T-helper 1 cell treated with Interleukin-12 subunit alpha and Interleukin-12 subunit beta and Interleukin-4 antibody, amounts not matched to agents 30 ng/mL and 1 ng/mL, for 36 hours (primary cell): ENCODE data around the gene OR8K3. TPM values are rescaled to one million over a fixed set of nuclear protein-coding genes. Genes with fewer than 3 reads are reported as not detected.

Source experiments
- intact Hi-C: fragments of 100-400 bp; cut with micrococcal nuclease; formaldehyde crosslinking; loops from one replicate; pipeline ENCODE4 v1.15.1; 2024
- total RNA-seq: library from RNA; stranded (reverse); gene quantifications from 2 replicates; pipeline ENCODE4 v1.2.3, GENCODE V29; 2022

OR8K3 gene
- total RNA-seq = not detected in 2 replicates

DNA sequence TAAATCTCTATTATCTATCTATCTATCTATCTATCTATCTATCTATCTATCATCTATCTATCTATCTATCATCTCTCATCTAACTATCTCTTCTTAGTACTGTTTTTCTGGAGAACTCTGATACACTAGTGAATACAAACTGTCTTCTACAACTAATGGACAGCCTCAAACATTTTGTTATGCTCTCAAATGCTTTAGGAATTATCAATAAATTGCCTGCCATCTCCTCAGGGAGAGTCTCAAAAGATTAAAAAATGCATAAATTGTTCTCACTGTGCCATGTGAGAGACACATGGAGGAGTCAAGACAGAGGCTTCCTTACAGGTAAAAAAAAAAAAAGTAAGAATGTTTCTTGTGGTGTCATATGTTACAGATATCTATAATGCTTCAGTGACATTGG, at the start of gene OR8K3:
Gene OR8K3, plus strand, starts transcription at position 301 of the 400 bp plus-strand sequence. CDS start 3,163 bp downstream, outside the sequence.
- intact Hi-C loops = no loop called here

DNA sequence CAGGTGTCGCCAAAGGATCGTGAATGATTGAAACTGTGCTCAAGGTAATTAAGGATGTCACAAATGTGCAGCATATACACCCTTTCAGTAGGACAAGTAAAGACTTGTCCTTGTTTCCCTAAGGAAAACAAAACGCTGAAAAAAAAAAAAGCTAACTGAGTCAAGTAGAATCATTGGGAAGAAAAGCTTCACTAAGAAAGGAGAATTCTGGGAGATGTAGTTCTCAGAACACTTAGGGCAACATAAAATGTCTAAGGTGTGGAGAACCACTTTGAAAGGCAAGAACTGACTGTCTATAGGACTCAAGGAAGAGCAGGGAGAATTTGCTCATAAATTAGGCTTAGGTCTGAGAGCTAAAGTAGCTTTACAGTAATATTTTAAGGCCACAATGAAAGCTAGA, 43.9 kb upstream of the OR8K3 start:
- intact Hi-C loops = no loop called here

DNA sequence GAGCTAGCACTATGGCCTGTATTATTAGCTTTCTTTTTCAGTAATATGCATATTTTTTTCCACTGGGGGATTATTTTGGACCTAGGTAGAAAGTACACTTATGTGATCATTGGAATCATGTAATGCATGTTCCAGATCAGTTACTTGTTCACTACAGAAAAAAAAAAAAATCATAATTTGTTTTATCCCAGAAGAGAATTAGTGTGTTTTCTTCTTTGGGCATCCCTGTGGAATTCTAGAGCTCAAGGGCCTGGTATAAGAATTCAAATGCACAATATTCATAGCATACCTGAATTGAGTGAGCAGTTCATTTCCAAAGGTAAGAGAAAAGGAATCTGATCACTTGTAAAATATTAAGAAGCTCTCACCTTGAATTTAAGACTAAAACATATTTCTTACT, 41.1 kb upstream of the OR8K3 start, which contains the start of gene OR5T1:
Gene OR5T1, plus strand, starts transcription at position 301 of the 400 bp plus-strand sequence. CDS start 1,485 bp downstream, outside the sequence.
- intact Hi-C loops = no loop called here

DNA sequence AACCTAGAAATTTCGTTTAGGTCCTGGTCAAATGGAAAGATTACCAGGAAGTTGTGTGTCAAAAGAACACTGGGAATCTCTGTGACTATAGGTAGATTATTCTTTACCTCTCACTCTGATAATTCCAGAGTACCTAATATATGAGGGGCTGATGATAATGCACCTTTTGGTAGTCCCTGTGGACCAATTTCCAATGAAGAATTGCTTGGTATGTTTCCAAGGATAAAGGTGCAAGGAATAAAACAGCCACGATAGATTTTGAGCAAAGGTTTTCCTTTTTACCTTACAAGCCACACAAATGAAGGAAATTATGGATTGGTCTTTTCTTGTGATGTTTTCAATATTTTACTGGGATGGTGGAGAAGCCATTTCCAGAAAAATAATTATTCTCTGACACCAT, 22.8 kb upstream of the OR8K3 start, which contains the start of gene OR8H1:
Gene OR8H1, minus strand, starts transcription at position 101 of the 400 bp plus-strand sequence. CDS start 1,192 bp downstream, outside the sequence.
- intact Hi-C loops = loop anchor here (5.0 kb wide), 1 partner anchor 500 kb away; no protein-coding TSS in a partner anchor

DNA sequence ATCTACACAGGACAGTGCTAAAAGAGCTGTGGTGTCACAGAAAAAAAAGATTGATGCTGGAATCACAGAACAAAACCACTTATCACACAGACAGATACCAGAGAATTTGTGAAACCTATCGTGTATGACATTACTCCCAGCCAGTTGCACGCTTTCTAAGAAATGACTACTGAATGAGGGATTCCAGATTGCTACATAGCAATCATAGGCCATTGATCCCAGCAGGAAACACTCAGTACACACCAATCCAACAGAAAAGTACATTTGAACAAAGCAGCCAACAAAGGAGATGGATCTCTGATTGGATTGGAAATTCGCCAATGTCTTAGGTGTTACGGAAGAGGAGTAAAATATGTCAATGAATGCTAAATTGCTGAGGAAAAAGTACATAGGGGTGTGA, 18.0 kb upstream of the OR8K3 start:
- intact Hi-C loops = no loop called here

DNA sequence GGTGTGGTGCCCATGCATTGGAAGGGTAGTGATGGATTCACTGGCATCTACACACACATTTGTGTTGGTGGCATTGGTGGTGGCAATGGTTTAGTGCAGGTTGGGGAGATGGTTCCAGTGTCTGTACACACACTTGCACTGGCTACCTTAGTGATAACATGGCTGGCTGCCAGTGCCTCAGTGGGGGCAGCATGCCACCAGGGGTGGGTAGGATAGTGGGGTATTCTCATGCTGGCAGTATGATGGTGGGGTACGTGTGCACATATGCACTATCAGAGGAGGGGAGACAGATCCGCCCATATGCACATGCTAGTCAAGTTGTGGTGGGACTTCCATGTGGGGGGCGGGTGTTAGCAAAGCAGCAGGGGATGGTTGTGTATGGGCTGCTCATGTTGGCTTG, 7.1 kb upstream of the OR8K3 start:
- intact Hi-C loops = no loop called here

DNA sequence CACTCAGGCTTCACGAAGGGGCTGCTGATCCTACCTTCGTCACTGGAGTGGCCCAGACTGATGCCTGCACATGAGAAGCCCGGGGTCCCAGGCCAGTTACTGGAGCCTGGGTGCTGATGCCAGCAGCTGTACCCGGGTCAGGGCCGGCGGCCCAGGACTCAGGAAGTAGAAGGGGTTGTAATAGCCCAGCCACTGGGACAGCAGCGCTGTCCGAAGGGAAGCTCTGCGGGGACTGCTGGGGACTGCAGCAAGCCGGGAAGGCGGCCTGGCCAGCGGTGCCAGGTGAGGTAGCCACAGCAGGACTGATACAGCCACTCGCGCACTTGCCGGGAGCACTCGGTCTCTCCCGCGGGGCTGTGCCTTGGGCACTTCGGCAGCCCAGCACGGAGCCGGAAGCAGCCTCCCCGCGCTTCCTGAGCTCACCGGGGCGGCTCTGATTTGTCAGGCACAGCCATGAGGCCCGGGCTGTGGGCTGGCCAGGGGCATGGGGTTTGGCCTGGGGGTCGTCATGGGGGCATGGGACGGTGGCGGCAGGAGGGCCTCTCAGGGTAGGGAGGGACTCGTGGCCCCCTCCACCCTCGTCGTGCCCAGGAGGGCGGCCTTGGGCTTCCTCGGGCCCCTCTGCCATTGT, 17.0 kb downstream of the OR8K3 start:
- intact Hi-C loops = no loop called here

DNA sequence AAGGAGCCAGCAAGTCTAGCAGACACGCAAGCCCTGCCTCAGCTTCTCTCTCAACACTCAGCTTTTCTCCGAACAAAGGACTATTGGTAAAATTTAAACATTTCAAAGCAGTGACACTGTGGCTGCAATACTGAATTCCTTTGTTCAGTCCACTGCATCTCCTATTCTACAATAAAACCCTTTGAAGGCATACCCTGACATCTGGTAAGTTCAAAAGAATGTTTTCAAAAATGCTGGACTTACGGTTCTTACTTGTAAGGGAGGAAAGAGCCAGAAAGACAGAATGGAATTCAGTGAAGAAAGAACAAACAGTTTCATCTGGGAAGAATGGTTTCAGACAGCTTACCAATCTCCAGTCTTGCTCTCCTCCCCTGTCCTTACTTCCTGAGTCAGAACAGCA, 18.2 kb downstream of the OR8K3 start:
- intact Hi-C loops = no loop called here

DNA sequence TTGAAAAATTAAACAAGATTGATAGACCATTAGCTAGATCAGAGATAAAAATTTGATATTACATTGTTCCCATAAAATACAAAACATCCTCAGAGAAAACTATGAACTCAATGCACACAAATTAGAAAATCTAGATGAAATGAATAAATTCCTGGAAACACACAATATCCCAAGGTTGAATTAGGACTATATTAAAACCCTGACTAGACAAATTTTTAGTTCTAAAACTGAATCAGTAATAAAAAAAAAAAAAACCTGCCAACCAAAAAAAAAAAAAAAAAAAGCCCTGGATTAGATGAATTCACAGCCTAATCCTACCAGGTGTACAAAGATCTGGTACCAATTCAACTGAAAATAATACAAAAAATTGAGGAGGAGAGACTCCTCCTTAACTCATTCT, 25.3 kb downstream of the OR8K3 start:
- intact Hi-C loops = no loop called here

DNA sequence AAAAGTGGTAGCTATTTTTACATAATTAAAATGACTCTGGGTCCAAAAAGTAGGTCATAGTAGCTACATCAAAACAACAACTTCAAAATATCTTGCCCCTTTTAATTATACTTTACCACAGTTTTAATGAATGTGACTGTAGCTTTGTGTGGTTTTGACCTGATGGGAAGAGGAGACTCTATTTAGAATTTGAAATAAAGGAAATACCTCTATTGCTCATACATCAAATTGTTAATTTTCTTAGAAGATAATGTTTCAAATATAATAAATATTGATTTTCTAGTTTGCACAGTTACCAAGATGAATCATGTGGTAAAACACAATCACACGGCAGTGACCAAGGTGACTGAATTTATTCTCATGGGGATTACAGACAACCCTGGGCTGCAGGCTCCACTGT, 30.8 kb downstream of the OR8K3 start, which contains the start of gene OR8K1:
Gene OR8K1, plus strand, starts transcription at position 301 of the 400 bp plus-strand sequence. Its CDS starts 0 bp downstream, at position 301.
- intact Hi-C loops = no loop called here

DNA sequence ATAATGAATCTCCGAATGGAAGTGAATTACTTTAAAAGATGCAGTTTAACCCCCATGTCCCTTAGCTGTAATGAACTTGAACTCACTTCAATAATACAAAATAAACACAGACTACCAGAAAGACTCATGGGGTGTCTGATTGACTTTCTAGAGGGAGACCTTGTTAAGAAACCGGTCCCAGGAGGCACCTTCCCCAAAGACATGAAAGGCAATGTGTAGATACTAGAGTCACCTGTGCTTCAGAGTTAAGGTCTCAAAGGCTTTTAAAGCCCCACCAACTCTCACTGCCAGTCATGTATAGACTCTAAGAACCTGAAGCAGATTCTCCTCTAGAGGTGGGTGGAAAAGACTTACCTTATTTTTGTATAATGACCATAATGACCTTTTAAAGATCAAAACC, 39.0 kb downstream of the OR8K3 start, which contains the start of gene OR8J1:
Gene OR8J1, plus strand, starts transcription at position 301 of the 400 bp plus-strand sequence. CDS start 5,956 bp downstream, outside the sequence.
- intact Hi-C loops = no loop called here

Other genes with a start within 250 kb of the OR8K3 start
- not detected in 2 replicates for gene OR8I2, start 221.8 kb upstream of the OR8K3 start, total RNA-seq
- not detected in 2 replicates for gene OR8H2, start 211.5 kb upstream of the OR8K3 start, total RNA-seq
- not detected in 2 replicates for gene OR8H3, start 192.8 kb upstream of the OR8K3 start, total RNA-seq
- not detected in 2 replicates for gene OR8J3, start 174.9 kb upstream of the OR8K3 start, total RNA-seq
- gene OR8K5, start 154.8 kb upstream of the OR8K3 start, total RNA-seq = not detected in 2 replicates
- not detected in 2 replicates for gene OR5J2, start 138.5 kb upstream of the OR8K3 start, total RNA-seq
- not detected in 2 replicates for gene OR5T2, start 80.9 kb upstream of the OR8K3 start, total RNA-seq
- gene OR5T3, start 62.9 kb upstream of the OR8K3 start, total RNA-seq = not detected in 2 replicates
- gene OR5T1, start 41.0 kb upstream of the OR8K3 start, total RNA-seq = not detected in 2 replicates
- not detected in 2 replicates for gene OR8H1, start 22.9 kb upstream of the OR8K3 start, total RNA-seq
- gene OR8K1, start 30.9 kb downstream of the OR8K3 start, total RNA-seq = not detected in 2 replicates
- gene OR8J1, start 39.1 kb downstream of the OR8K3 start, total RNA-seq = not detected in 2 replicates
- not detected in 2 replicates for gene OR8U1, start 60.5 kb downstream of the OR8K3 start, total RNA-seq
- not detected in 2 replicates for gene OR5AL1, start 97.6 kb downstream of the OR8K3 start, total RNA-seq
- not detected in 2 replicates for gene OR5M3, start 158.2 kb downstream of the OR8K3 start, total RNA-seq
- gene OR5M8, start 176.2 kb downstream of the OR8K3 start, total RNA-seq = not detected in 2 replicates
- gene OR5M11, start 228.1 kb downstream of the OR8K3 start, total RNA-seq = not detected in 2 replicates